ENCODE measurements around the gene TENM4.

DNA sequence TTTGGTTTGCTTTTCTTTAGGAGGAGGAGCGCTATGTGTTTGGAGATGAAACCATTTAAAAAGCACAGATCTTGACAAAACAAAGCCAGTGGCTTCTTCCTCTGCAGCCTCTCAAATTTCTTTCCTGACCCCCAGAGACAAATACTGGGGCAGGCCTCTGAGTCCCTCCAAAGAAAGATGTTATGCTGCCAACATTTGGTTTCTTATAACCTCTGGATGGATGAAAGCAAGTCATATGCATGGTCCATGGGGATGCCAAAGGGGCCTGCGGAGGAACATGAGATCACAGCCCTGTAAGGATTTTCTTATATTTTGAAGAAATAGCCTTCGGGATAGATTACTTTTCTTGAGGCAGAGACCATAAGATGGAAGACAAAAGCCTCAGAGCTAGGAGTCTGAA lies 179.1 kb downstream of the TENM4 start:
- TF ChIP-seq POLR2AphosphoS5 (IDR thresholded peaks at IDR 0.05) (no peak), CTCF (IDR thresholded peaks at IDR 0.05) (no peak)
